Effector CD8-positive, alpha-beta T cell (primary cell): Measurements from ENCODE around the gene SYPL1.
A peak's percentile ranks its signal among the peaks of the same experiment; 100 is the strongest.

ENCODE experiments used
- DNase-seq: peaks from one replicate; lab custom pipeline; 2025; lab: John Stamatoyannopoulos, UW

Gene SYPL1

GRCh38 chr7:106065575-106066500, 46.3 kb downstream of the SYPL1 start:
- no peak for DNase-seq

GRCh38 chr7:106064771-106065574, 47.1 kb downstream of the SYPL1 start:
- no peak for DNase-seq

GRCh38 chr7:106064316-106064715, 47.8 kb downstream of the SYPL1 start:
- DNase-seq: no peak

- no peak for DNase-seq
Observed at GRCh38 chr7:106063692-106064091, 48.4 kb downstream of the SYPL1 start.

GRCh38 chr7:106063024-106063423, 49.1 kb downstream of the SYPL1 start:
- DNase-seq: no peak

- no peak for DNase-seq
Observed at GRCh38 chr7:106062521-106062931, 49.6 kb downstream of the SYPL1 start.

- no peak for DNase-seq
Observed at GRCh38 chr7:106062006-106062405, 50.1 kb downstream of the SYPL1 start.

GRCh38 chr7:106061301-106061979, 50.7 kb downstream of the SYPL1 start:
- no peak for DNase-seq

- DNase-seq: no peak
Observed at GRCh38 chr7:106060394-106060920, 51.7 kb downstream of the SYPL1 start.

- no peak for DNase-seq
Observed at GRCh38 chr7:106059556-106059955, 52.6 kb downstream of the SYPL1 start.

- no peak for DNase-seq
Observed at GRCh38 chr7:106058928-106059324, 53.2 kb downstream of the SYPL1 start.

- no peak for DNase-seq
Observed at GRCh38 chr7:106057962-106058927, 53.9 kb downstream of the SYPL1 start.

GRCh38 chr7:106057204-106057961, 54.7 kb downstream of the SYPL1 start:
- DNase-seq: no peak

- DNase-seq: peak; percentile 49
Observed at GRCh38 chr7:106056513-106057203, 55.5 kb downstream of the SYPL1 start.

- no peak for DNase-seq
Observed at GRCh38 chr7:106054971-106055532, 57.1 kb downstream of the SYPL1 start.

GRCh38 chr7:106054156-106054910, 57.8 kb downstream of the SYPL1 start:
- no peak for DNase-seq

GRCh38 chr7:106053109-106053508, 59.0 kb downstream of the SYPL1 start:
- no peak for DNase-seq

- DNase-seq: no peak
Observed at GRCh38 chr7:106052681-106053080, 59.4 kb downstream of the SYPL1 start.
